ENCODE results near the gene LAD1. TPM values are rescaled to one million over a fixed set of nuclear protein-coding genes. Genes with fewer than 3 reads are reported as not detected.
A peak's percentile ranks its signal among the peaks of the same experiment; 100 is the strongest.

The LAD1 gene
- total RNA-seq, 1 donor from 2014 or later = 91.8 TPM

- no peak overlapping the region for H3K4me3 ChIP-seq
- H3K36me3 ChIP-seq = no peaks in the 10 kb centered on the region
- no peak for DNase-seq (ENCODE audit: extremely low spot score in 2 of 2)
- H3K27ac ChIP-seq = no peak overlapping the region
- intact Hi-C loops (cut with DNase I) = loop anchor here (5.0 kb wide), 1 partner anchor 108 kb away; no protein-coding TSS in a partner anchor
- no peaks in the 10 kb centered on the region for H3K9me3 ChIP-seq
- no peaks in the 10 kb centered on the region for H3K27me3 ChIP-seq
- H3K4me1 ChIP-seq = peaks cover 5% of the 10 kb centered on the region
- no peak for TF ChIP-seq POLR2A (IDR thresholded peaks at IDR 0.05)
- TF ChIP-seq CTCF (IDR thresholded peaks at IDR 0.05) = no peak
- TF ChIP-seq POLR2AphosphoS5 (IDR thresholded peaks at IDR 0.05; ENCODE audit: insufficient read depth in 1 of 2, low read depth in 1 of 2) = no peak
These were observed 38.6 kb downstream of the LAD1 start for GRCh38 chr1:201360486-201360885.

GRCh38 chr1:201359873-201360210 is 39.3 kb downstream of the LAD1 start:
- Histone ChIP-seq H3K4me1 (peaks cover 5% of the 10 kb centered on the region), H3K4me3 (no peak overlapping the region), H3K27me3 (no peaks in the 10 kb centered on the region), H3K36me3 (no peaks in the 10 kb centered on the region), H3K9me3 (no peaks in the 10 kb centered on the region), H3K27ac (peak overlapping the region; percentile 10)
- DNase-seq (ENCODE audit: extremely low spot score in 2 of 2) = no peak
- intact Hi-C loops (cut with DNase I) = loop anchor here (5.0 kb wide), 1 partner anchor 108 kb away; no protein-coding TSS in a partner anchor
- TF ChIP-seq CTCF (IDR thresholded peaks at IDR 0.05) = no peak
- no peak for TF ChIP-seq POLR2A (IDR thresholded peaks at IDR 0.05)
- no peak for TF ChIP-seq POLR2AphosphoS5 (IDR thresholded peaks at IDR 0.05; ENCODE audit: insufficient read depth in 1 of 2, low read depth in 1 of 2)

GRCh38 chr1:201359031-201359872 is 39.9 kb downstream of the LAD1 start:
- Histone ChIP-seq H3K27me3 (no peaks in the 10 kb centered on the region), H3K4me3 (no peak overlapping the region), H3K36me3 (no peaks in the 10 kb centered on the region), H3K27ac (peak overlapping the region; percentile 10), H3K4me1 (peaks cover 9% of the 10 kb centered on the region), H3K9me3 (no peaks in the 10 kb centered on the region)
- DNase-seq (ENCODE audit: extremely low spot score in 2 of 2) = no peak
- no peak for TF ChIP-seq POLR2AphosphoS5 (IDR thresholded peaks at IDR 0.05; ENCODE audit: insufficient read depth in 1 of 2, low read depth in 1 of 2)
- TF ChIP-seq POLR2A (IDR thresholded peaks at IDR 0.05) = no peak
- TF ChIP-seq CTCF (IDR thresholded peaks at IDR 0.05) = no peak
- intact Hi-C loops (cut with DNase I) = no loop called here

- Histone ChIP-seq H3K27ac (peak overlapping the region; percentile 30), H3K36me3 (no peaks in the 10 kb centered on the region), H3K4me1 (peaks cover 16% of the 10 kb centered on the region)
These were observed 40.5 kb downstream of the LAD1 start for GRCh38 chr1:201358596-201358995.

More at GRCh38 chr1:201358596-201358995, 40.5 kb downstream of the LAD1 start:
- no peaks in the 10 kb centered on the region for H3K27me3 ChIP-seq
- no peak overlapping the region for H3K4me3 ChIP-seq
- intact Hi-C loops (cut with DNase I) = no loop called here
- DNase-seq (ENCODE audit: extremely low spot score in 2 of 2) = no peak
- TF ChIP-seq CTCF (IDR thresholded peaks at IDR 0.05) (no peak), POLR2AphosphoS5 (IDR thresholded peaks at IDR 0.05; ENCODE audit: insufficient read depth in 1 of 2, low read depth in 1 of 2) (no peak), POLR2A (IDR thresholded peaks at IDR 0.05) (no peak)
- H3K9me3 ChIP-seq = no peaks in the 10 kb centered on the region

Data from vagina (tissue), 2 donors.